Ramos (cell line): Measurements from ENCODE around the gene POU2AF3.

ENCODE experiments used
- in situ Hi-C: fragments of 300-500 bp; cut with MboI; formaldehyde crosslinking; loops from one replicate; pipeline ENCODE4 v1.14.3; 2022; ENCODE audit warnings: low sequenced_read_pairs; ENCODE audit not compliant: unreplicated experiment

Gene POU2AF3

DNA sequence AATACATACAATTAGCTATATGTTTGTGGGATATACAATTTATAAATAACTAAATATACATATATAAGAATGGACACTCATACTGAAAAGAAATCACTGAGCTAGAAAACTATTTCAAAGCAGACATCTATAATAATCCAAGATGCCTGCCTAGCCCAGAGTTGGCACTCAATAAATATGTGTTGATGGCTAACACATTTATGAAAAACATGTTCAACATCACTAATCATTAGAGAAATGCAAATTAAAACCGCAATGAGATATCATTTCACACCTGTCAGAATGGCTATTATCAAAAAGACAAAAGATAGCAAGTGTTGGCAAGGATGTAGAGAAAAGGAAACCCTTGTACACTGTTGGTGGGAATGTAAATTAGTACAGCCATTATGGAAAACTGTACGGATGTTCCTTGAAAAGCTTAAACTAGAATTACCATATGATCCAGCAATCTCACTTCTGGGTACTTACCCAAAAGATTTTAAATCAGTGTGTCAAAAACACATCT is 50.9 kb downstream of the POU2AF3 start:
- in situ Hi-C loops, result no loop called here

DNA sequence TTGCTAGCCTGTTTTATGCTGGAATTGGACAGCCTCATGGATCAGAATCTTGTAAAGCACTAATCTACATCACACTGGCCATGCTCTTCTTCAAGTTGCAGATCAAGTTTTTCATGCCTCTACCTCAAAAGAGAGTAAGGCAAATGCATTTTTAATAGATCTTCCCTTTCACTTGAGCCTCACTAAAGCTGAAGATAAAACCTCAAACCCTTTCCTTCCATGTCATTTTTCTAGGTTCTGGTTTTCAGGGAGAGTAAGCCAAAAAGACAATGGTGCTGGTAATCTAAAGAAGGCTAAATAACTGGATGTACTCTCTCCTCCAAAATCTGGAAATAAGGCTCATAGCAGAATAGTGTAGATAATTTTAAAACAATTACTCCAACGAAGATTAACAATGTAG is 52.5 kb downstream of the POU2AF3 start:
- in situ Hi-C loops, result no loop called here

DNA sequence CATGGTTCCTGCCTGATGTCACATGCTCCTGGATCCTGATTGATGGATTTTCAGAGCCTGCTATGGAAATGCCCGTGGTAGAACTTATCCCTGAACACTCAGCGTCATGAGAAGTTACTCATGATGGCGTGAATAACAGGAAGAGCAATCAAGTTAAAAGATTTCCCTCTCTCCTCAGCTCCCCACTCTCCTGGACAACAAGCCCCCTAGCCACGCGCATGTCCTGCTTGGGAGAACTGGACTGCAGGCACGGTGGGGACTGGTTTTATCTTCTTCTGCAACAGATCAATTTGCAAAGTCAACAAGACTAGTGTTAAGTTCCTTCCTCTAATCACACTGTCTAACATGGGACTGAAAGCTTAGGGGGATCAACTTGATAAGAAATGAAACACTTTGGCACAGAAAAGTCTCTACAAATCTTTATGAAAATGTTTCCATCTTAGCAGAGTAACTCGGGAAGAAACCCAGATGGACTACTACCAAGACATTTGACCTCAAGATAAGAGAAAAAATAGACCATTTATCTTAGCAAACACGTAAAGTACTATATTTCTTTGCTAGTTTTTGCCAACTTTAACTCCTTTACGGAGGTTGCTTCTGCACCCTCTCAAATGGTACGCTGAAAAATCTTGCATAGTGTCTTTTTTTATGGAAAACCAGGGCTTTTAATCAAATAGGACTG is 53.2 kb downstream of the POU2AF3 start:
- in situ Hi-C loops, result no loop called here

DNA sequence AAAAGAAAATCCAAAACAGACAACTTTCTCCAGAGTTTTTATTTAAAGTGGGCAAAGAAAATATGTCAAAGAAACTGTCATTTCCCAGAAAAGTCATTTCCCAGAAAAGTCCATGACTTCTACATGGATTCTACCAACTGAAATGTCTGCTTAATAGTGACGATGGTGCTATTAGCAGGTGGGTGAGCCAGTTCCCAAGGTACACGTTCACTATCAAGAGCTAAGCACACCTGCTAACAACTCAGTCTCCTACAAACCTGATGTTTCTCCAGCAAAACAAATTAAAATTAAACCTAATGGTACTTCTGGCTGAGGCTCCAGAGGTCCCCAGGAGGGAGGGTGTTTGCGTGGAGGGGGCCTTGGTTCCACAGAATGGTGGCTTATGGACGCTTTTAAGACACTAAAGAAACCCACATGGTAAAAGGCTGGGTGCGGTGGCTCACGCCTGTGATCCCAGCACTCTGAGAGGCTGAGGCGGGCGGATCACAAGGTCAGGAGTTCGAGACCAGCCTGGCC is 53.9 kb downstream of the POU2AF3 start:
- in situ Hi-C loops, result no loop called here

- in situ Hi-C loops, result no loop called here
Observed at GRCh38 chr11:111352935-111353710, 54.8 kb downstream of the POU2AF3 start.

- in situ Hi-C loops, result no loop called here
Observed at GRCh38 chr11:111353776-111354600, 55.6 kb downstream of the POU2AF3 start.

GRCh38 chr11:111354601-111354891 is 56.2 kb downstream of the POU2AF3 start:
- in situ Hi-C loops, result no loop called here

DNA sequence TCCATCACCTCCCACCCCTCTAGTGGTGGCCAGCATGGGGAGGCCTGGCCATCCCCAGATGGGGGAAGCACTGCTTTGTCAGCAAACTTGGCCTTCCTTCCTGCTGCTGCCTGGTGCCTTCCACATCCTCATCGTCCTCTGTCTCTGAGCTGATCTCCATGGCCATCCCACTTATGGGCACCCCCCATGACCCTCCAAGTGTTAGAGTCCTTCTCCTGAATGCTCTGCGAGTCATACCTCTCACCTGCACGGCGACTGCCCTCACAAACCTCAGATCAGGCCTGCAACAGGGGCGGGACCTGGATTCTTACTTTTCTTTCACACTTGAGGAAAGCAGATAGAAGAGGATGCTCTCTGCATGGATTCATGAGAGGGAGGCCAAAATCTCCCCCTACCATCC is 56.8 kb downstream of the POU2AF3 start:
- in situ Hi-C loops, result no loop called here

- in situ Hi-C loops, result no loop called here
Observed at GRCh38 chr11:111355956-111356659, 57.8 kb downstream of the POU2AF3 start.

GRCh38 chr11:111356660-111357048 is 58.3 kb downstream of the POU2AF3 start:
- in situ Hi-C loops, result no loop called here

GRCh38 chr11:111357150-111358037 is 59.0 kb downstream of the POU2AF3 start:
- in situ Hi-C loops, result no loop called here
